Trophoblast cell (in vitro differentiated cells and primary cell): ENCODE measurements around the gene LMF1.
"Not testable (repeated sequence)": the region's sequence is repeated elsewhere in the genome, so short reads cannot be mapped to it uniquely, and the experiment has no call there.

Experiments
- DNase-seq, 2 donors: peaks; one replicate each; pipeline ENCODE4 v3.0.0-alpha.2; 2016
- H2AFZ ChIP-seq: 2 replicates; pipeline ENCODE4 v1.6.1; 2013; ENCODE audit warnings: low read length, moderate library complexity, mild to moderate bottlenecking; ENCODE audit not compliant: insufficient read depth, poor library complexity
- H2AK5ac ChIP-seq: 2 replicates; pipeline ENCODE4 v1.6.1; 2013; ENCODE audit warnings: mild to moderate bottlenecking, low read length
- H2BK120ac ChIP-seq: 2 replicates; pipeline ENCODE4 v1.6.1; 2013; ENCODE audit warnings: low read length, mild to moderate bottlenecking, moderate library complexity; ENCODE audit not compliant: insufficient read depth, poor library complexity
- H2BK12ac ChIP-seq: 2 replicates; pipeline ENCODE4 v1.6.1; 2013; ENCODE audit warnings: mild to moderate bottlenecking, low read length, moderate library complexity
- H2BK5ac ChIP-seq: 2 replicates; pipeline ENCODE4 v1.6.1; 2013; ENCODE audit warnings: low read length, low read depth, moderate library complexity, mild to moderate bottlenecking; ENCODE audit not compliant: poor library complexity
- H3K14ac ChIP-seq: 2 replicates; pipeline ENCODE4 v1.6.1; 2013; ENCODE audit warnings: mild to moderate bottlenecking, low read length
- H3K18ac ChIP-seq: 2 replicates; pipeline ENCODE4 v1.6.1; 2013; ENCODE audit warnings: mild to moderate bottlenecking, low read length
- H3K23ac ChIP-seq: 2 replicates; pipeline ENCODE4 v1.6.1; 2013; ENCODE audit warnings: low read length
- H3K27ac ChIP-seq: 2 replicates; pipeline ENCODE4 v1.5.1; 2013; ENCODE audit warnings: low read depth, mild to moderate bottlenecking, inconsistent platforms, low read length, moderate library complexity
- H3K27me3 ChIP-seq: 2 replicates; pipeline ENCODE4 v1.6.1; 2013; ENCODE audit warnings: inconsistent platforms, mild to moderate bottlenecking, low read length, moderate library complexity; ENCODE audit not compliant: insufficient read depth
- H3K36me3 ChIP-seq, 2 experiments: 1 replicate in 1 of 2; 2 replicates in 1 of 2; pipeline ENCODE4 v1.6.1; 2013; ENCODE audit warnings: low read length in 2 of 2, mild to moderate bottlenecking in 2 of 2, moderate library complexity in 1 of 2; ENCODE audit not compliant: insufficient read depth in 2 of 2, control insufficient read depth in 1 of 2
- H3K4ac ChIP-seq: 2 replicates; pipeline ENCODE4 v1.6.1; 2013; ENCODE audit warnings: low read depth, mild to moderate bottlenecking, low read length, moderate library complexity
- H3K4me1 ChIP-seq, 2 experiments: 1 replicate in 1 of 2; 2 replicates in 1 of 2; pipeline ENCODE4 v1.6.1; 2013; ENCODE audit warnings: low read length in 2 of 2, mild to moderate bottlenecking in 2 of 2, moderate library complexity in 1 of 2; ENCODE audit not compliant: insufficient read depth in 2 of 2, control insufficient read depth in 1 of 2
- H3K4me2 ChIP-seq: 2 replicates; pipeline ENCODE4 v1.6.1; 2013; ENCODE audit warnings: inconsistent platforms, mild to moderate bottlenecking, low read length, moderate library complexity
- H3K4me3 ChIP-seq: 2 replicates; pipeline ENCODE4 v1.5.1; 2013; ENCODE audit warnings: mild to moderate bottlenecking, low read depth, low read length, inconsistent platforms
- H3K79me1 ChIP-seq: one replicate; pipeline ENCODE4 v1.6.1; 2013; ENCODE audit warnings: low read length
- H3K79me2 ChIP-seq: 2 replicates; pipeline ENCODE4 v1.6.1; 2013; ENCODE audit warnings: low read length, mild to moderate bottlenecking; ENCODE audit not compliant: control insufficient read depth, insufficient read depth, poor library complexity
- H3K9ac ChIP-seq: 2 replicates; pipeline ENCODE4 v1.6.1; 2013; ENCODE audit warnings: mild to moderate bottlenecking, low read length
- H3K9me3 ChIP-seq: 2 replicates; pipeline ENCODE4 v1.6.1; 2013; ENCODE audit warnings: low read depth, mild to moderate bottlenecking, control low read depth, inconsistent platforms, low read length; ENCODE audit not compliant: insufficient read depth
- H4K12ac ChIP-seq: 2 replicates; pipeline ENCODE4 v1.6.1; 2013; ENCODE audit warnings: low read depth, mild to moderate bottlenecking, low read length, moderate library complexity
- H4K8ac ChIP-seq: 2 replicates; pipeline ENCODE4 v1.6.1; 2013; ENCODE audit warnings: low read depth, mild to moderate bottlenecking, low read length, moderate library complexity
- H4K91ac ChIP-seq: one replicate; pipeline ENCODE4 v1.6.1; 2013; ENCODE audit warnings: low read depth, mild to moderate bottlenecking, low read length, moderate library complexity
- WGBS: extraction: QIAGEN DNeasy Blood & Tissue Kit; methylation state at CpG from one replicate; pipeline ENCODE4 v1.1.7; 2013; ENCODE audit warnings: missing lambda C conversion rate; ENCODE audit not compliant: insufficient read length, insufficient coverage; ENCODE audit errors: extremely low coverage; 5-methylcytosine and 5-hydroxymethylcytosine counted together

LMF1 gene

DNA sequence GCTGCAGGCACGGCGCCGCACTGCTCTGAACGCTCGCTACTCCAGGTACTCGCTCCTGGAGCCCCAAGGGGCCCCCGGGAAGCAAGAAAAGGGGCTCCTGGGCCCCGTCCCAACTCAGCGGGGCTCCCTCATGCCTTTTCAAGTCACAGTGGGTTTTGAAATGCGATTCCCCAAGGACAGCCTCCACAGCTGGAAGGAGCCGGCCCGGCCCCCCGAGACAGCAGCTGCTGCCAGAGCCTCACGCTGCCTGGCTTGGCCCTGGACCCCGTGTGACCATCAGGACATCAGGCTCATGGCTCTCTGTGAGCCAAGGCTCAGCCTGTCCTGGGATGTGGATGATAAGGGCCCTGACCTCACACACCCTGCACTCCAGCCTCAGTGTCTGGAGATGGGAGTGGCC, 80.6 kb downstream of the LMF1 start:
- Histone ChIP-seq H2BK120ac (no peak overlapping the region), H3K27ac (no peak overlapping the region), H3K4me1 (peaks cover 2 to 5% of the 10 kb centered on the region in 2 experiments), H3K79me1 (no peaks in the 10 kb centered on the region), H2AK5ac (no peak overlapping the region), H3K9me3 (peaks cover 7% of the 10 kb centered on the region), H4K91ac (no peak overlapping the region), H2AFZ (no peak overlapping the region), H3K23ac (no peak overlapping the region), H3K4ac (no peak overlapping the region), H3K9ac (no peak overlapping the region), H4K12ac (no peak overlapping the region), H3K79me2 (no peaks in the 10 kb centered on the region), H2BK5ac (no peak overlapping the region), H3K27me3 (no peaks in the 10 kb centered on the region), H3K4me3 (no peak overlapping the region), H3K14ac (no peak overlapping the region), H3K36me3 (peaks cover 0 to 2% of the 10 kb centered on the region in 2 experiments), H3K18ac (no peak overlapping the region), H3K4me2 (no peak overlapping the region), H2BK12ac (no peak overlapping the region), H4K8ac (no peak overlapping the region)
- DNase-seq, result no peak
- no CpG with 5 or more reads among the region's 15 CpGs for WGBS

- no peak overlapping the region for H3K27ac ChIP-seq
- H4K8ac ChIP-seq, result no peak overlapping the region
- no peak overlapping the region for H3K23ac ChIP-seq
- H3K4ac ChIP-seq, result no peak overlapping the region
- WGBS, result no CpG with 5 or more reads among the region's 11 CpGs
- H2BK120ac ChIP-seq, result no peak overlapping the region
- peaks cover 0 to 2% of the 10 kb centered on the region in 2 experiments for H3K36me3 ChIP-seq
- H3K4me2 ChIP-seq, result no peak overlapping the region
- no peak overlapping the region for H3K14ac ChIP-seq
- H3K79me2 ChIP-seq, result no peaks in the 10 kb centered on the region
- H3K4me3 ChIP-seq, result no peak overlapping the region
- H4K91ac ChIP-seq, result no peak overlapping the region
- no peak overlapping the region for H2BK12ac ChIP-seq
- H3K27me3 ChIP-seq, result no peaks in the 10 kb centered on the region
- no peak overlapping the region for H4K12ac ChIP-seq
- H3K9ac ChIP-seq, result no peak overlapping the region
- H3K79me1 ChIP-seq, result no peaks in the 10 kb centered on the region
- peaks cover 8% of the 10 kb centered on the region for H3K9me3 ChIP-seq
- no peak overlapping the region for H2AFZ ChIP-seq
- no peak overlapping the region for H3K18ac ChIP-seq
- H2AK5ac ChIP-seq, result no peak overlapping the region
- no peak overlapping the region for H2BK5ac ChIP-seq
- H3K4me1 ChIP-seq, result peaks cover 2 to 5% of the 10 kb centered on the region in 2 experiments
- DNase-seq, result no peak
These were observed 81.2 kb downstream of the LMF1 start for GRCh38 chr16:889586-889985.

DNA sequence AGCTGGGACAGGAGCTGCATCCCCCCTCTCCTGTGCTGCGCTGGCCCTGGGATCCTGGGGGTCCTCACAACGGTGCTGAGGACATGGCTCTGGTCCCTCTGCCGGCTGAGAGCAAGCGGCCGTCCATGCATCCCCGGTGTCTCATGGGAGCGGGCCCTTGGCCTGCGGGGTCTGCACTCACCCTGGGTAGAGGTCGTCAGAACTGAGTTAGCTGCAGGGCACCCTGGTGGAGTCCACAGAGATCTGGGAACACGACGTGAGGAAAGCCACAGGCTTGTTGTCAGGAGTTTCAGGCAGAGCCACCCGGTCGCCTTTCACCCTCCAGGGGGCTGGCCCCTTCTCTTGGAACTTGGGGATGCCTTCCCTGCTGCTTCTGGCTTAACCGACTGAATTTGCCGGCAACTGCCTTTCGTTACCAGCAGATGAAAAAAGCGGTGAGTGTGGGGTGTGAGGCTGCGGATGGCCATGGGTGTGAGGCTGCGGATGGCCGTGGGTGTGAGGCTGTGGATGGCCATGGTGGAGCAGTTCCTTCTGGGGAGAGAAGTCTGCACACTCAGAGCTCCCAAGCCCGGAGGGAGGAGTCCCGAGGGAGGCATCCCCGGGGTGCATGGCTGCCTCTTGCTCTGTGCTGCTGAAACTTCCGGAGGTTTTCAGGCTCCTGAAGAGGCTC, 81.7 kb downstream of the LMF1 start:
- Histone ChIP-seq H3K18ac (no peak overlapping the region), H2BK120ac (no peak overlapping the region), H3K27me3 (no peaks in the 10 kb centered on the region), H3K27ac (no peak overlapping the region), H3K9ac (no peak overlapping the region), H3K79me1 (no peaks in the 10 kb centered on the region), H3K4me2 (no peak overlapping the region), H4K12ac (no peak overlapping the region), H3K4ac (no peak overlapping the region), H2AK5ac (no peak overlapping the region), H2BK5ac (no peak overlapping the region), H3K23ac (no peak overlapping the region), H4K8ac (no peak overlapping the region), H2BK12ac (no peak overlapping the region), H4K91ac (no peak overlapping the region), H3K14ac (no peak overlapping the region), H3K4me1 (peaks cover 2 to 5% of the 10 kb centered on the region in 2 experiments), H3K36me3 (peaks cover 0 to 2% of the 10 kb centered on the region in 2 experiments), H3K79me2 (no peaks in the 10 kb centered on the region), H2AFZ (no peak overlapping the region), H3K4me3 (no peak overlapping the region), H3K9me3 (peaks cover 10% of the 10 kb centered on the region)
- no peak for DNase-seq
- no CpG with 5 or more reads among the region's 24 CpGs for WGBS

DNA sequence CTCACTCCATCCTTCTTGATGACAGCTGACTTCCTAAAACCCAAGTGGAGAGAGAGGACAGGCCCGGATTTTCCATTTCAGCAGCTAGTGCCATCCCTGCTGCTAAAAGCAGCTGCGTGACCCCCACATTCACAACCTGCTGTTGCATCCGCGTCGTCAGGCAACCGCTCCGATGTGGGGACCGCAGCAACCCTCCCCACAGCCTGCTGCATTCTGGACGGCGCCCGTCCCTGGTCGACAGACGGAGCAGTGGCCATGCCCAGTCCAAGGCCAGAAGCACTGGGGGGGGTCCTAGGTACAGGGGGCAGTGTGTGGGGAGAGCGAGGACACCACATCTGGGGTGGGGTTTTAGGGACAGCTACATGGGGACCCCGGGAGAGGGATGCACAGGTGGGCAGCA, 82.3 kb downstream of the LMF1 start:
- not testable (repeated sequence) for H3K4me2 ChIP-seq, H3K79me1 ChIP-seq, H4K91ac ChIP-seq, H3K9ac ChIP-seq, H3K27ac ChIP-seq, H2BK12ac ChIP-seq, H3K36me3 ChIP-seq, H3K23ac ChIP-seq, DNase-seq, H2AK5ac ChIP-seq, H2AFZ ChIP-seq, H2BK5ac ChIP-seq, H3K4me3 ChIP-seq, H3K14ac ChIP-seq, H3K79me2 ChIP-seq, H2BK120ac ChIP-seq, H4K8ac ChIP-seq, H3K18ac ChIP-seq, H4K12ac ChIP-seq, H3K4ac ChIP-seq, H3K4me1 ChIP-seq, H3K27me3 ChIP-seq
- H3K9me3 ChIP-seq, result peaks cover 10% of the 10 kb centered on the region
- no CpG with 5 or more reads among the region's 15 CpGs for WGBS
